Fibroblast of skin of left biceps (primary cell): ENCODE measurements around the gene PHLDB2.

Source experiments
- DNase-seq, 2 experiments: peaks; one replicate each; pipeline ENCODE4 v3.0.0-alpha.2; 2013; ENCODE audit warnings: low read depth in 2 of 2

The PHLDB2 gene

GRCh38 chr3:111850537-111850936 is 8.5 kb upstream of the PHLDB2 start:
- DNase-seq = no peak

- DNase-seq = peak; percentile 76 to 82
Measured at GRCh38 chr3:111851511-111851954, 7.5 kb upstream of the PHLDB2 start.

- DNase-seq = no peak
Measured at GRCh38 chr3:111852540-111852939, 6.5 kb upstream of the PHLDB2 start.

GRCh38 chr3:111853068-111853467 is 6.0 kb upstream of the PHLDB2 start:
- DNase-seq = no peak

- no peak for DNase-seq
Measured at GRCh38 chr3:111854990-111855389, 4.1 kb upstream of the PHLDB2 start.

- DNase-seq = no peak
Measured at GRCh38 chr3:111856501-111856900, 2.6 kb upstream of the PHLDB2 start.

- DNase-seq = no peak
Measured at GRCh38 chr3:111857474-111857873, 1.6 kb upstream of the PHLDB2 start.

- DNase-seq = no peak
Measured at GRCh38 chr3:111858642-111859041, 423 bp upstream of the PHLDB2 start.

- peak; percentile 70 to 72 for DNase-seq
Measured at GRCh38 chr3:111859974-111860859, 1.2 kb downstream of the PHLDB2 start.

- DNase-seq = no peak
Measured at GRCh38 chr3:111861391-111861790, 2.3 kb downstream of the PHLDB2 start.

GRCh38 chr3:111862415-111862814 is 3.4 kb downstream of the PHLDB2 start:
- DNase-seq = no peak

GRCh38 chr3:111862974-111863373 is 3.9 kb downstream of the PHLDB2 start:
- DNase-seq = no peak

- no peak for DNase-seq
Measured at GRCh38 chr3:111863942-111864694, 5.1 kb downstream of the PHLDB2 start.

GRCh38 chr3:111864821-111865656 is 6.0 kb downstream of the PHLDB2 start:
- DNase-seq = peak; percentile 78 to 80

GRCh38 chr3:111867889-111868426 is 8.9 kb downstream of the PHLDB2 start:
- no peak for DNase-seq

- no peak for DNase-seq
Measured at GRCh38 chr3:111870620-111871019, 11.6 kb downstream of the PHLDB2 start.

- no peak for DNase-seq
Measured at GRCh38 chr3:111871809-111872623, 13.0 kb downstream of the PHLDB2 start.

GRCh38 chr3:111872979-111873378 is 13.9 kb downstream of the PHLDB2 start:
- DNase-seq = no peak

- DNase-seq = no peak
Measured at GRCh38 chr3:111874177-111874820, 15.2 kb downstream of the PHLDB2 start.

GRCh38 chr3:111881480-111881879 is 22.4 kb downstream of the PHLDB2 start:
- DNase-seq = no peak
